ENCODE results near the gene PSME3.
A peak's percentile ranks its signal among the peaks of the same experiment; 100 is the strongest.

- TF ChIP-seq CTCF (IDR thresholded peaks at IDR 0.05) (peak in 1 of 12 donors; percentile 3), POLR2A (IDR thresholded peaks at IDR 0.05) (no peak)
These were observed 34.5 kb upstream of the PSME3 start, which contains the start of the genes CNTD1 and COA3 for GRCh38 chr17:42798383-42799380.

All from heart left ventricle (tissue), 13 donors.